Measurements from ENCODE around the gene NEK10. TPM values are rescaled to one million over a fixed set of nuclear protein-coding genes. Genes with fewer than 3 reads are reported as not detected.
"Not testable (repeated sequence)": the region's sequence is repeated elsewhere in the genome, so short reads cannot be mapped to it uniquely, and the experiment has no call there.

NEK10 gene, protein sequence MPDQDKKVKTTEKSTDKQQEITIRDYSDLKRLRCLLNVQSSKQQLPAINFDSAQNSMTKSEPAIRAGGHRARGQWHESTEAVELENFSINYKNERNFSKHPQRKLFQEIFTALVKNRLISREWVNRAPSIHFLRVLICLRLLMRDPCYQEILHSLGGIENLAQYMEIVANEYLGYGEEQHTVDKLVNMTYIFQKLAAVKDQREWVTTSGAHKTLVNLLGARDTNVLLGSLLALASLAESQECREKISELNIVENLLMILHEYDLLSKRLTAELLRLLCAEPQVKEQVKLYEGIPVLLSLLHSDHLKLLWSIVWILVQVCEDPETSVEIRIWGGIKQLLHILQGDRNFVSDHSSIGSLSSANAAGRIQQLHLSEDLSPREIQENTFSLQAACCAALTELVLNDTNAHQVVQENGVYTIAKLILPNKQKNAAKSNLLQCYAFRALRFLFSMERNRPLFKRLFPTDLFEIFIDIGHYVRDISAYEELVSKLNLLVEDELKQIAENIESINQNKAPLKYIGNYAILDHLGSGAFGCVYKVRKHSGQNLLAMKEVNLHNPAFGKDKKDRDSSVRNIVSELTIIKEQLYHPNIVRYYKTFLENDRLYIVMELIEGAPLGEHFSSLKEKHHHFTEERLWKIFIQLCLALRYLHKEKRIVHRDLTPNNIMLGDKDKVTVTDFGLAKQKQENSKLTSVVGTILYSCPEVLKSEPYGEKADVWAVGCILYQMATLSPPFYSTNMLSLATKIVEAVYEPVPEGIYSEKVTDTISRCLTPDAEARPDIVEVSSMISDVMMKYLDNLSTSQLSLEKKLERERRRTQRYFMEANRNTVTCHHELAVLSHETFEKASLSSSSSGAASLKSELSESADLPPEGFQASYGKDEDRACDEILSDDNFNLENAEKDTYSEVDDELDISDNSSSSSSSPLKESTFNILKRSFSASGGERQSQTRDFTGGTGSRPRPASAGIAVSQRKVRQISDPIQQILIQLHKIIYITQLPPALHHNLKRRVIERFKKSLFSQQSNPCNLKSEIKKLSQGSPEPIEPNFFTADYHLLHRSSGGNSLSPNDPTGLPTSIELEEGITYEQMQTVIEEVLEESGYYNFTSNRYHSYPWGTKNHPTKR
- 1.3 and 1.9 TPM in 2 replicates for total RNA-seq

DNA sequence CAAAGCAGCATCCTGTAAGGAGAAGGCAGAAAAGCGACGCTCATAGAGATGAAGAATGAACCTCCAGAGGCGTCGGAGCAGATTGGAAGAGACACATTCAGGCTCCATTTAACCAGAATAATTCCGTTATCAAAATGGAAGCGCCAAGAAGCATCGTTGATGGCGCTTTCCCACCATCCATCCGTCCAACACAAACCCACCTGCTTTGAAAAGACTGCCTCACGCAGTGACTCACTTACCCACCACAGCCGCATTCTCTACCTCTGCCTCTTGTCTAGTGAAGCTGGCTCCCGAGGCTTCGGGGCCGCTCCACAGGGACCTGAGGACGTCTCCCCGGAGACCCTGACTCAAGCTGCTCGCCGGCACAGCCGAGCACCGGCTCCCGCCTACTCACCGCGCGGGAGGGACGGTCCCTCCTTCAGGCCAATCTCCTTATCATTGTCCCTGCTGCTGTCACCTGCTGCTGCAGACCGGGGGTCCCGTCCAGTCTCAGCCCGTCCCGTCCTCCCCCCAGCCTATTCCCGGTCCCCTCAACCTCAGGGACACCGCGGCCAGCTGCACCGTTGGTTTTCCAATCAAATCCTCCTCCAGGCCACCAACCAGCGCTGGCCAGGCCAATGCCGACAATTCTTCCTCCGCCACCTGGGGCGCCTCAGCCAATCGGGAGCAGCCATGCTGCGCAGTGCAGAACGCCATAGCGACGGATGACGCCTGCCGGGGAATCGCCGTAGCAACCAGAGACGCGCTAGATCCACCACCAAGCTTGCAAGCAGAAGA, at the start of gene NEK10:
Gene NEK10 (minus strand): TSS at position 553 of the 777 bp plus-strand sequence. CDS start 16,501 bp downstream, outside the sequence.
- peak; percentile 81 to 93 for DNase-seq (ENCODE audit: low read depth in 2 of 2)

DNA sequence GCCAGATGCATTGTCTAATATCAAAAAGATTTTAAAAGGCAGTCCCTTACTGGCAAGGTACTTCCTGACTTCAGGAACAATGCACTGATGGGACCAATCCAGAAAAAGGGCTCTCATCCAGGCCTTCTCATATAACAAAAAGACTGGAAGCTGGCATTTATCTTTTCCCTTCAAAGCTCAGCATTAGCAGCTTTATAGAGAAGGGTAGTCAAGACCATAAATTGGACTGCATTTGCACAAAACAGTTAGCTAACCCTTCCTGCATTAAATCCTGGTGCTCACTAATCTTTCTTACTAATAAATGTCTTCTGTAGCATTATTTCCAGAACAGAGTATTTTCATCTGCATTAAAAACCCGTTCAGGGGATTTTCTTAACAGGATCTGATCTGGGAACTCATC, 46.0 kb upstream of the NEK10 start:
- DNase-seq (ENCODE audit: low read depth in 2 of 2) = no peak

DNA sequence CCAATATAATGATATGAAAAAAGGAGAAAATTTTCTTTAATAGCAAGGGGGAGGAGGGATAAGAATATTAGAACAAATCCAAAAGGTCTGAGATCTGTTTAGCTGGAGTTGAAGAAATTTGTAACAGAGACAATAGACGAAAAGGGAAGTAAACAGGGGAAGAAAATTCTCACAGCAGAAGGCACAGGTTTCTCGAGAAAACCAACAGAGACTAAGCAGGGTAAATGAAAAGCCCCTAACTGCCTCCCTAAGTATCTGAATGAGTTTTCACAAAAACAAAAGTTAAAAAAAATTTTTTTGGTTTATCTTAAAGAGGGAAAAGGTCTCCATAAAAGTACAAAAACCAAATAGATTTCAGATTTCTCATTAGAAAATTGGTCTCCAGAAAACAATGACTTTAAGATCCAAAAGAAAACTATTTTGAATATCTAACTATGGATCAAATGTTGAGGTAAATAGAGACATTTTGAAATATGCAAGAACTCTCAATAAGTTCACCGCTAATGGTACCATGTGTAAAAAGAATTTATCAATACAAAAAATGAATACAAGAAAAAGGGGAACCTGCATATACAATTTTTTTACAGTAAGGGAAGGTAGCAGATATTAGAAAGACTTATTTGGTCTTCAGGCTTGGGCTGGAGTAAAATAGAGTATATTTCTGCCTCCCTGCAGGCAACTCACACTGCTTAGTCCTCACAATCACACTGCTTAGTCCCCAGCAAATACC, 23.9 kb upstream of the NEK10 start:
- no peak for DNase-seq (ENCODE audit: low read depth in 2 of 2)

DNA sequence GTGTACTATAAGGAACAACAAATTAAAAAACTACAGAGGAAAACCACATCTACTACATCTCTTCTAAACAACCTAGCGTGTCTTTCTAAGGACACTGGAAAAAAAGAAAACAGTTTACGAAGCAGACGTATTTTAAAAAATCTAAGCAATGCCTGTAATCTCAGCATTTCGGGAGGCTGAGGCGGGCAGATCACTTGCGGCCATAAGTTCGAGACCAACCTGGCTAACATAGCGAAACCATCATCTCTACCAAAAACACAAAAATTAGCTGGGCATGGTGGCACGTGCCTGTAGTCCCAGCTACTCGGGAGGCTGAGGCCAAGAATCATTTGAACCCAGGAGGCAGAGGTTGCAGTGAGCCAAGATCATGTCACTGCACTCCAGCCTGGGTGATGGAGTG, 23.2 kb upstream of the NEK10 start:
- not testable (repeated sequence) for DNase-seq (ENCODE audit: low read depth in 2 of 2)

DNA sequence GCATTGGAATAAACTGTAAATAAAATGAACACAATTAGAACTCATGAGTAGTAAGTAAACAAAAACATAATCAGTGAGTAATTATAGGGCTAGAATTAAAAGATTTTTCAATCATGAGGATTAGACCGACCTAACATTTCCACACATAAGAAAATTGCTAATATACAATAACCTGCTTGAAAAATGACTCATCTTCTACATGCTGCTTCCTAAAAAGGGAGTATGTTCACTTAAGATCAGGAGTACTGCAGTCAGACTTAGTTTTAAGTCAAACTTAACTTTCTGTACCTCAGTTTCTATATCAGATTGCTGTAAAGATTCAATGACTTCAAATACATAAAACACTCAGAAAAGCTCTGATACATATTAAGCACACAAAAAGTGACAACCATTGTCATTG, 22.6 kb upstream of the NEK10 start:
- DNase-seq (ENCODE audit: low read depth in 2 of 2) = no peak

DNA sequence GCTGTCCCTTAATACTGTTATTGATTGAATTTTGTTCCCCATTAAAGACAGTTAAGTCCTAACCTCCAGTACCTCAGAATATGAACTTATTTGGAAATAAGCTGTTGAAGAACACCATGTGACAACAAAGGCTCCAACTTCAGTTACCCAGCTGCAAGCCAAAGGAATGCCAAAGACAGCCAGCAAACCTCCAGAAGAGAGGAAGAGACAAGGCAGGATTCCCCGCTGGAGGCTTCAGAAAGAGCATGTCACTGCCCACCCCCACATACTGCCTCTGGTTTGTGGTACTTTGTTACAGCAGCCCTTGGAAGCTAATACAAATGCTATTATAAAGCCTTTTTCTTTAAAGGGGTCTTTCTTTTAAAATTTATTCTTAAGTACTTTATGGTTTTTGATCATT, 18.4 kb upstream of the NEK10 start:
- no peak for DNase-seq (ENCODE audit: low read depth in 2 of 2)

DNA sequence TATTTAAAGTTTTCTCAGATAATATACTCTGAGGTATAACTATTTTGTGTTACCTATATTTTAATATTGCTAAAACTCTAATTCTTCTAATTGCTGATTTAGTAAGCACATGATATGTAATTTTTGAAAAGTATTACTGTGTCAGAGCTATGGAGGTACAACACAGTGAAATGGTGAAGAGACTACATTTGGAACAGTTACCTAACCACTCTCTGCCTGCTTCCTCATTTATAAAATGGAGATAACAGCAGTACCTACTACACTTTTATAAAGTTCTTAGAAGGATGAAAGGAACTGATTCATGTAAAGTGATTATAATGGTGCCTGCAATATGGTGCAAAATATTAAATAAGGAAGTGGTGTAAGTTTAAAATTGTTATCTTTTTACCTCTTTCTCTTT, 16.3 kb upstream of the NEK10 start:
- DNase-seq (ENCODE audit: low read depth in 2 of 2) = no peak

DNA sequence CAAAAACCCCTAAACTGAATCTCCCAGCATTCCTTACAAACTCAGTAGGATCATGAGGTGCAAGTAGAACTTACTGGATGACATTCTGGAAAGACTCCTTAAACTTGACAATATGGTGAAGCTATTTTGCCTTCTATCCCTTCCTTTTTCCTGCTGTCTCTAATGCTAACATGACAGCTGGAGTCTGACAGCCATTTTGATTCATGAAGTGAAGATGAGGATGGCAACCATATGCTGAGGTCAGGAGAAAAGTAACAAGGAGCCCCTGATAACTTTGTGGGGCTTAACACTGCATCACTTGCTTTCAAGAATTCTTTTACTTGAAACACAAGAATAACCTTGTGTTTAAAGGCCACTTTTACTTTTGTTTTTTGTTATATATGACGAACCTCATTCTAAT, 15.0 kb upstream of the NEK10 start:
- DNase-seq (ENCODE audit: low read depth in 2 of 2) = no peak

DNA sequence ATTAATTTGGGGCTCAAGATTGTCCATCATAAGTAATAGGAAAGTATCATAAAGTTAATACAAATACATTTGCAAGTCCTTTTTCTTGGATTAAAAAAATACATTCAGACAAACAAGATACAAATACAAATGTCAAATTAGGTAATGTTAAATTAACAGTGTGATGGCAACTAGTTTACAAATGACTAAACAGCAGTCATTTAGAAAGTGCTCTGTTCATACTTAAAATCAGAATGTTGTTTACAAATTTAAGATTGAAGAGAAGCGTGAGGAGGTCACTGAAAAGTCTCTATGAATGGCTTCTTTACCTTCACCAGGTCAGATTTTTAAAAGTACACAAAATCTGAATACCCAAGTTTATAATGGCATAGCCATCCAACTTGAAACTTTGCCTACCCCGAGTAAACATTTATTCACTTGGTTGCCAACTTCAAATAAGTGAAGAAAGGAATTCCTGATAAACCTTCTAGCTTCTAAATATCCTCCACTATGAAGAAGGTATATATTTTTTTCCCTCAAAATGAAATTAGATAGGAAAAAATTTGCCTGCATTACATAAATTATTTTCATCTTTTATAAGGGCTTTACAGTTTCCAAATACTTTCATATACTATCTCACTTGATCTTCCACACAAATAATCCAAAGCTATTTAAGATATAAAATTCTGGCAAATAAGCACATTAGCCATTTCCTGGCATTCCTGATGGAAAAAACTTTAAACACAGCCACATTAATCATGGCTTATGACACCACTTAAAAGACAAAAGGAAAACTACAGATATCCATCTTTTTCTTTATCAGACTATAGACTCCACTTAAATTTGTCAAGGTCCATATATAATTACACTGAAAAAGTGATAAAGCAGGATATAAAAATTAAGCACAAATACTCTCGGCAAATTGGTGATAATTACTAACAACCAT, 11.5 kb upstream of the NEK10 start:
- DNase-seq (ENCODE audit: low read depth in 2 of 2) = peak; percentile 24 to 62

DNA sequence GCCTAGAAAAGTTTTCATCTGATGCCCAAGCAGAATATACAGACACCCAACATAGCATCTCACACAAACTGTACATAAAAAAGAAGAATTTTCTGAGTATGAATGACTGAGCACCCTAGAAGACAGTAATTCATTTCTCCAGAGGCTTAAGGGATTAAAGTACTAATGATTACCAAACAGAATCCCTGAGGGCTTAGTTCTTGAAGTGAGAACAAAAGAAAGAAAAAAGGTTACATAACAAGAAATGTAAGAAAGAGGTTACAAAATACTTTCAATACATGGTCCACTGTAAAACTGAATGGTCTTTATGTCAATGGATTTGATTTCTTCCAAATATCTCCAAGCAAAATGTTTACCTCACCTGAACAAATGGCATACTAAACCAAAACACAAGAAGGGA, 9.1 kb upstream of the NEK10 start:
- no peak for DNase-seq (ENCODE audit: low read depth in 2 of 2)

DNA sequence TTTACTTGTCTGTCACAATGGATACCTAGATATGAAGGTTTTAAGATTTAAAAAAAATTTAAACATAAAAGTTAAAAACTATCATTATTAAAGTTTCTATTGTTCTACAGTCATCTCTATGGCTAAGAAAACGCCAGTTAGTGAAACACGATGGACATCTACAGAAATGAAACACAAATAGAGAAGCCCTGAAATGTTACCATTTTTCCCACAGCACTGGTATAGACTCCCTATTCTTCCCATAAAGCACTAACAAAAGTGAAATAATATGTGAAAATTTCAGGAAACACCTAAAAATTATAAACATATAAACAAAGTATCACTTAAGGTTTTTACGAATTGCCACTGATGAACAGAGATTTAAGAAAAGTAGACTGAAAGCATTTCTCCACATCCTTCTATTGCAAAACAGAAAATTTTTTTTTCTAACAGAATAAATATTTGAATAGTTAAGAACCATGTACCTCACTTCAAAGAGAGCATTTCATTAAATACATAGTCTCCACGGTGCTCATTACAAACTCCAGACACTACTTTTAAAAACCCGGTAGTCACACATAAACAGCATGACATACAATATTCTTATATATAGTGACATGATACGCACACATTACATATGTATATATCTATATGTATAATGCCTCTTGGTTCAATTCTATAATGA, 7.1 kb upstream of the NEK10 start:
- no peak for DNase-seq (ENCODE audit: low read depth in 2 of 2)

DNA sequence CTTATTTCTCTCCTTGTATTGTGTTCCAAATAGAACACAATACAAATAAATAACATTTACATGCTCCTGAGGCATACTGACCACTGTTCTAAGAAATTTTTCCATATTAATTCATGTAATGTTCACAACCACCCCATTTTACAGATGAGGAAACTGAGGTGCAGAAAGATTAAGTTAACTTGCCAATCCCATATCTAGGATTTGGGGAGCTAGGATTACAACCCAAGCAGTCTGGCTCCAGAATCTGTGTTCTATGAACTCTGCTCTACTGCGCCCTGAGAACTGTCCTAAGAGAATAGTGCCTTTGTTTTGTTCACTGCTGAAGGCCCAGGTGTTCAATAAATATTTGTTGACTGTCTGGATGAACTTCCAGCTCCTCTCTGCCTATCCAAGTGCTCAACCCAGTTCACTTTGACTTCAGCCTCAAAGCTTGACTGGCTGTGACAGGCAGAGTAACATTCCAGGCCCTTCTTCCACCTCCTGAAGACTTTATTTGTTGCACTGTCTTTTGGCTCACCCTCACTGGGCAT, 3.1 kb downstream of the NEK10 start:
- no peak for DNase-seq (ENCODE audit: low read depth in 2 of 2)

DNA sequence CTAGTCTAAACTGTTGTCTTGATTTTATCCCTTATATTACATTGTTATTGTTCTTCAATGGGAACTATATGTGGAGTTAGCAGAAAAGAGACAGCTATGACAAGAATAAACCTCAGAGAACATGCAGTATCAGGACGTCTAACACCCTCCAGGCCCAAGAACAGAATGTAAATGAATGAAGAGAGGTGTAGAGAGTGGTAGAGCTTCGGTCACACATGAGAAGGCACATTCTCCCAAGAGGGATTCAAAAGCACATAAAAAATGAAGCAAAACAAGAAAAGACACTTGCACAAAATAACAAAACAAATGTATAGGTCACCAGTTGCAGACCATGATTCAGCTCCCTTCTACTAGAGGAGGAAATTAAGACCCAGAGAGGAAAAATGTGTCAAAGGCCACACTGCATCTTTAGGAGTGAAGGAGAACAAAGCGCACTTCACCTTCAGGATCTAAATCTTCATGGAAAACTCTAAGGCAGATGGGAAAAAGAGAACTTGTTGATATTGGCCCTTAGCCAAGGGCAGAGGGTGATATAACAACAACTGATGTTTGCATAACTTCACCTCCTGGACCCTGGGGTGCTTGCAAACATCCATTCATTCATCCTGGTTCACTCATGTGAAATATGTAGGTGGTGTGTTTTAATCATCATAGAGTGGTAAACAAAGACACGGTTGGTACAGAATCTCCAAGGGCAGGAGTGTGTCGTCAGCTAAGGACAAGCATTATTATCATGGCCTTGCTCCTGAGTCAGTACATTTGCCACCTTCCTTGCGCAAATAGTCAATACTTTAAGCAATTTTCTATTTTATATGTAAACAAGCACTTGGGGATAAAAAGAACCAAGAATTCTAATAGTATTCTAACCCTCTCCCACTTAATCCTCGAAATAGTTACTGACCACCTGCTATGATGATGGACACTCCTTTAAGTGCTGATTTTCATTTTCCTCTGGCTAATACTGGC, 8.8 kb downstream of the NEK10 start:
- DNase-seq (ENCODE audit: low read depth in 2 of 2) = peak; percentile 61 to 98

DNA sequence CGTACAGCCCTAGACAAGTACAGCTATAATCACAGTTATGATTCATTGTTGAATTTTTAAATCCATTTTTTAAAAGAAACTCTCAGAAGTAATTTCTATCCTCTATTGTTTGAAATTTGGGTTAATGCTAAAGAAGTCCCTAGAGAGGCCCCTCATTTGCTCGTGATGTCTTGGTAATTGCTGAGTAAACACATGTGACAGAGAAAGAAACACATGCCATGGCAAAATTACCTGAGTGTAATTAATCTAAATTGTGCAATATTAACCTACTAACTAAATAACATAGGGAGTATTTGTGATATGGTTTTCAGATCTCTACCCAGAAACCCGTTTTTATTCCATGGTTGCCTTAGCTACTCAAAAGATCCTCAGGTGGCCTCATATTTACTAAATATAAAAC, 10.8 kb downstream of the NEK10 start:
- DNase-seq (ENCODE audit: low read depth in 2 of 2) = no peak

DNA sequence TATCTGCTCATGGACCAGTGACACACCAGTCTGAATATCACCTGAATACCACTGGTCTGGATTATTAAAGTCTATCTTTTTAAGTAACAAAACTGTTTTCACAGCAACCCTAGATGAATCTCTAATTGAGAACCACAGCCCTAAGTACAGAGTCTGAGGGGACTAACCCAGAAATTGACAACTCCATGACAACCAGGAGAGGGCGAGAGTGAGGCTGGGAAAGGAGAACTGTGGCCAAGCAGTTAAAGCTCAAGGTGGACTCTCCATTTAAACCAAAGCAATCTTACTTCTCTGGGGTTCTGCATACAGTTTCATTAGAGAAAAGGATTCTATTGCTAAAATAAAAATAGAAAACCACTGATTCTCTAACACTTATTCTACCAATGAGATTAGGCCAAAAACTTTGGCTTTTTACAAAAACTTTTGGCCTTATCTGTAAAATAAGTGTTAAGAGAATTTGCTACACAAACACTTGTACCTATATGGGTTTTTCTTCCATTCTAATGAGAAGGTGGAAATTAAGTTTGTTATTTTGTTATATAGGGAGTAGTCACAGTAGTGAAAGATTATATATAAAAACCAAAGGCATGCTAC, 11.4 kb downstream of the NEK10 start:
- DNase-seq (ENCODE audit: low read depth in 2 of 2) = peak; percentile 45 to 80

DNA sequence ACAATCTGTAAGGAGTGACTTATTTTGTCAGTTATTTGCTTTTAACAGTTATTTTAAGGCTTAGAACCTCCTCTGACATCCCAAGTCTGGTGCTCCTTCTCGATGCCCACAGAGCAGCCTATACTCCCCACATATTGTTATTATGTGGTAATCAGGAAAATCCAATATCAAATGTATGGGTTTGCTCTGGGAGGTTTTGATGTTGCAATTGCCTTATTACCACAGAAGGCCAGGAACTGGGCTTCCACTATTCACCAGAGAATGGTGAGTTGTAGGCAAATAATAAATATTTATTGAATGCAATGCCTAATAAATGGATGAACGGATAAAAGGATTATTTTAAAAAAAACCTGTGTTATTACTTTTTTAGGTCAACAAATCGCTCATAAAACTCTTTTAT, 12.2 kb downstream of the NEK10 start:
- DNase-seq (ENCODE audit: low read depth in 2 of 2) = no peak

DNA sequence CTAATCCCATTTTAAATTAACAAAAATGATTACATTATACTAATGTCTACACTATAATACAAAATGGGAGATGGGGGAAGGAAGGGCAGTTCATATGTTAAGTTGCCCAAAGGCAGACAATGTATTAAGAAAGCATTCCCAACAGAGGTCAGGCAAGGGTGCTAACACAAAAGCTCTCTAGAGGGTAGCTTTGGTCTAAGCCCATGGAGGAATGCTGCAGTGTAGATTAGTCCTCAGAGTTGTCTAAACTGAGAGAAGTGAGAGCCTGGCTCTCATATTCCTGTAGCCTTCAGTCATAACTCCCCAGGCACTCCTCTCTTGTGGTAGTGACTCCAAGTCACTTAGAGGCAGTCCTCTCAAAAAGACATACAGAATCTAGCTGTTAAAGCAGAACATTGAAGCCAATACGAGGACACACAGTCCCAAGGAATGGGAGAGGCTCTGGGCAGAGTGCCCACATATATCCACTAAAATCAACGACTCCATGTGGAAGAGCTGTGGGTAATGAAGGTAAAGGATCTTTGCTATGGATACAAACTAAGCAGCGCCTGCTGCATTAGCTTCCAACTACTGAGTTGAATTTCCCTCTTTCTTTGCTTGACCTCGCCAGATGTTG, 14.5 kb downstream of the NEK10 start:
- DNase-seq (ENCODE audit: low read depth in 2 of 2) = no peak

All from dermis microvascular lymphatic vessel endothelial cell (primary cell).